ENCODE measurements around the gene DSEL. TPM values are rescaled to one million over a fixed set of nuclear protein-coding genes. Genes with fewer than 3 reads are reported as not detected.
A peak's percentile ranks its signal among the peaks of the same experiment; 100 is the strongest.

Gene DSEL
- total and polyA plus RNA-seq, 2 of the 4 experiments (the other 2 are of a cell fraction), result 16.8 to 100 TPM

DNA sequence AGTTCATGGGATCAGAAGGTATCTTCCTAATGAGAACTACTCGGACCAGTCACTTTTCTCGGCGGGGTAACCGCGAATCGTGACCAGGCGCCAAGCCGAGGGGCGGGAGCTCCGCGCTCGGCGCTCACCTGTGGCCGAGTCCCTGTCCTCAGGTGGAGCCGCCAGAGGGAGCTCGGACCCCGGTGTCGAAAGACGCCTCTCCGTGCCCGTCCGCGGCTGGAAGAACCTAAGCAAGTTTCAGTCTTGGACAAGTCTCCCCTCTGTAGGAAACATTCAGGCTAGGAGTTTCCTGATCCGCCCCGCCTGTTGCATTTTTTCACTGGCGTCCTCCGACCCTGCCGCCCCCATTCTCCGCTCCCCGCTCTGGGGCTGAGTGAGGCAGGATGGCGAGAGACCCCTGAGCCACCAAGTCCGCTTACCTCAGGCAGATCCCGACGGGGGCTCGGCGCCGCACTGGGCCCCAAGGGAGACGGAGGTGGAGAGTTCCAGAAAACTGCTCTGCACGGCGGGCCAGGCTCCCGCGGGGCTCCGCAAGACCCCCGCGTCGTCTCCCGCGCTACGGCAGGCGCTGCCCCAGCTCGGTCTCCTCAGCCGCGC, 480 bp downstream of the DSEL start:
- Histone ChIP-seq H4K20me1 (ENCODE audit: insufficient read depth, low read length) (peaks cover 12% of the 10 kb centered on the region; the same call in 1 of the 2 replicates), H3K27ac (ENCODE audit: insufficient read depth, low read length) (peak overlapping the region; percentile 96), H2AK5ac (ENCODE audit: low read depth, low read length) (peak overlapping the region; percentile 68; the same call in 1 of the 2 replicates), H3K18ac (ENCODE audit: low read depth, low read length) (peak overlapping the region; percentile 74; the same call in 1 of the 2 replicates), H4K91ac (ENCODE audit: insufficient read depth, low read depth, low read length) (peak overlapping the region; percentile 73), H3K27me3 (ENCODE audit: control insufficient read depth, insufficient read depth, low read length) (no peaks in the 10 kb centered on the region), H3K9me3 (ENCODE audit: control insufficient read depth, insufficient read depth, low read length) (no peaks in the 10 kb centered on the region), H3K4me2 (ENCODE audit: low read depth, low read length) (peak overlapping the region; percentile 98; the same call in 1 of the 2 replicates), H2BK120ac (ENCODE audit: low read depth, low read length) (peak overlapping the region; percentile 71), H3K9me1 (ENCODE audit: insufficient read depth, low read length) (peaks cover 14% of the 10 kb centered on the region), H3K4me1 (ENCODE audit: control insufficient read depth, insufficient read depth, low read length) (peaks cover 15% of the 10 kb centered on the region), H3K14ac (replicated peaks; ENCODE audit: low read depth, low read length) (peak overlapping the region; percentile 89), H3K23ac (ENCODE audit: low read depth, low read length) (peak overlapping the region; percentile 80), H2BK5ac (ENCODE audit: low read depth, low read length, poor library complexity, severe bottlenecking) (peak overlapping the region; percentile 96), H2BK20ac (ENCODE audit: low read depth, low read length) (peak overlapping the region; percentile 33; the same call in 1 of the 2 replicates), H2AFZ (replicated peaks; ENCODE audit: low read length, poor library complexity) (peak overlapping the region; percentile 87), H3K9ac (ENCODE audit: low read depth, low read length) (peak overlapping the region; percentile 96), H2BK15ac (ENCODE audit: low read depth, low read length) (no peak overlapping the region), H4K8ac (ENCODE audit: low read depth in 2 of 2, low read length in 2 of 2) (peak overlapping the region in 1 of 2 experiments; percentile 71; a peak in 2 of 4 replicates), H3K36me3 (ENCODE audit: control insufficient read depth, insufficient read depth, low read length) (peaks cover 22% of the 10 kb centered on the region), H4K5ac (ENCODE audit: low read depth, low read length) (peak overlapping the region; percentile 23; the same call in 1 of the 2 replicates), H3K4me3 (ENCODE audit: insufficient read depth, low read depth, low read length) (peak overlapping the region; percentile 96), H3K79me1 (ENCODE audit: low read depth in 1 of 2, low read length in 2 of 2) (peaks cover 26 to 50% of the 10 kb centered on the region in 2 experiments), H3K4ac (ENCODE audit: low read depth, low read length) (peak overlapping the region; percentile 83), H3K56ac (ENCODE audit: extremely low read depth, insufficient read depth, low read length) (peak overlapping the region; percentile 78), H2AK9ac (replicated peaks; ENCODE audit: low read depth, low read length, poor library complexity) (peak overlapping the region; percentile 58)
- POLR2A ChIA-PET (ENCODE audit: unreplicated experiment), result interaction anchor here (0.6 to 1.0 kb wide), 4 partner anchors 9 to 1144 kb away, joined by 3 to 4 read pairs (median 3); no protein-coding TSS in a partner anchor
- CTCF ChIA-PET, result interaction anchor here (0.8 to 1.7 kb wide), 4 partner anchors 25 to 1143 kb away, joined by 3 to 8 read pairs (median 4); no protein-coding TSS in a partner anchor
- WGBS, 2 experiments (ENCODE audit: extremely low coverage in 2 of 2, insufficient read length in 1 of 2), result 1% methylated on average over 21 of the region's 53 CpGs; no CpG with 5 or more reads in 1 of the 2 experiments
- in situ Hi-C loops (cut with MboI; ENCODE audit: low sequenced_read_pairs), result loop anchor here (5.0 to 10.0 kb wide), 4 partner anchors 156 to 1149 kb away; no protein-coding TSS in a partner anchor
- dilution Hi-C loops (cut with HindIII; ENCODE audit: low sequenced_read_pairs, unreplicated experiment), result no loop called here
- intact Hi-C loops (cut with micrococcal nuclease), result loop anchor here (1.0 to 10.0 kb wide), 11 partner anchors 155 to 1219 kb away; no protein-coding TSS in a partner anchor
- peak; percentile 41; the same call in 1 of the 2 replicates for TF ChIP-seq CEBPB (IDR thresholded peaks at IDR 0.05; ENCODE audit: low read depth, low read length)
- peak; percentile 84; the same call in 1 of the 2 replicates for TF ChIP-seq CHD1 (IDR thresholded peaks at IDR 0.05; ENCODE audit: low read depth, low read length)
- no peak for TF ChIP-seq RCOR1 (IDR thresholded peaks at IDR 0.05; ENCODE audit: insufficient replicate concordance, low read length)
- TF ChIP-seq NFE2L2 (IDR thresholded peaks at IDR 0.05; ENCODE audit: low read depth, low read length), result no peak
- 0 out of 2 replicates have a peak, but pooled peaks have one; percentile 12 for TF ChIP-seq MXI1 (IDR thresholded peaks at IDR 0.05; ENCODE audit: borderline replicate concordance, low read depth, low read length)
- TF ChIP-seq SMC3 (IDR thresholded peaks at IDR 0.05; ENCODE audit: low read depth, low read length), result peak; percentile 88
- peak; percentile 51; the same call in 1 of the 2 replicates for TF ChIP-seq MAZ (IDR thresholded peaks at IDR 0.05; ENCODE audit: borderline replicate concordance, low read depth, low read length)
- no peak for TF ChIP-seq BHLHE40 (IDR thresholded peaks at IDR 0.05; ENCODE audit: low read depth, low read length)
- TF ChIP-seq RAD21 (IDR thresholded peaks at IDR 0.05; ENCODE audit: low read length), result peak; percentile 92
- no peak for TF ChIP-seq MAFK (IDR thresholded peaks at IDR 0.05; ENCODE audit: low read depth, low read length)
- TF ChIP-seq, protein P1, sequence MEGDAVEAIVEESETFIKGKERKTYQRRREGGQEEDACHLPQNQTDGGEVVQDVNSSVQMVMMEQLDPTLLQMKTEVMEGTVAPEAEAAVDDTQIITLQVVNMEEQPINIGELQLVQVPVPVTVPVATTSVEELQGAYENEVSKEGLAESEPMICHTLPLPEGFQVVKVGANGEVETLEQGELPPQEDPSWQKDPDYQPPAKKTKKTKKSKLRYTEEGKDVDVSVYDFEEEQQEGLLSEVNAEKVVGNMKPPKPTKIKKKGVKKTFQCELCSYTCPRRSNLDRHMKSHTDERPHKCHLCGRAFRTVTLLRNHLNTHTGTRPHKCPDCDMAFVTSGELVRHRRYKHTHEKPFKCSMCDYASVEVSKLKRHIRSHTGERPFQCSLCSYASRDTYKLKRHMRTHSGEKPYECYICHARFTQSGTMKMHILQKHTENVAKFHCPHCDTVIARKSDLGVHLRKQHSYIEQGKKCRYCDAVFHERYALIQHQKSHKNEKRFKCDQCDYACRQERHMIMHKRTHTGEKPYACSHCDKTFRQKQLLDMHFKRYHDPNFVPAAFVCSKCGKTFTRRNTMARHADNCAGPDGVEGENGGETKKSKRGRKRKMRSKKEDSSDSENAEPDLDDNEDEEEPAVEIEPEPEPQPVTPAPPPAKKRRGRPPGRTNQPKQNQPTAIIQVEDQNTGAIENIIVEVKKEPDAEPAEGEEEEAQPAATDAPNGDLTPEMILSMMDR (conservative IDR thresholded peaks at IDR 0.05; ENCODE audit: low read depth, low read length), result peak; percentile 87
- DNase-seq (peak; percentile 85), ATAC-seq (ENCODE audit: low read depth) (peak; percentile 16)
- BruUV-seq (replicated peaks), result no TSS peak

All from IMR-90 (cell line).